Muscle of arm (tissue), 12 donors: ENCODE data around the gene MATCAP1. TPM values are rescaled to one million over a fixed set of nuclear protein-coding genes. Genes with fewer than 3 reads are reported as not detected.
A peak's percentile ranks its signal among the peaks of the same experiment; 100 is the strongest.

Experiments used
- DNase-seq: peaks from one replicate; pipeline ENCODE4 v3.0.0-alpha.2; 2013
- polyA plus RNA-seq, 12 donors: library from polyadenylated mRNA; unstranded; fragments of 120-200 nt; gene quantifications; one replicate each; pipeline ENCODE4 v1.2.1, GENCODE V29; 2013; ENCODE audit not compliant: insufficient read length in 12 of 12

MATCAP1 gene
- polyA plus RNA-seq, 12 donors: 12.3 to 43.5 (median 16.9) TPM; not detected in 1

DNA sequence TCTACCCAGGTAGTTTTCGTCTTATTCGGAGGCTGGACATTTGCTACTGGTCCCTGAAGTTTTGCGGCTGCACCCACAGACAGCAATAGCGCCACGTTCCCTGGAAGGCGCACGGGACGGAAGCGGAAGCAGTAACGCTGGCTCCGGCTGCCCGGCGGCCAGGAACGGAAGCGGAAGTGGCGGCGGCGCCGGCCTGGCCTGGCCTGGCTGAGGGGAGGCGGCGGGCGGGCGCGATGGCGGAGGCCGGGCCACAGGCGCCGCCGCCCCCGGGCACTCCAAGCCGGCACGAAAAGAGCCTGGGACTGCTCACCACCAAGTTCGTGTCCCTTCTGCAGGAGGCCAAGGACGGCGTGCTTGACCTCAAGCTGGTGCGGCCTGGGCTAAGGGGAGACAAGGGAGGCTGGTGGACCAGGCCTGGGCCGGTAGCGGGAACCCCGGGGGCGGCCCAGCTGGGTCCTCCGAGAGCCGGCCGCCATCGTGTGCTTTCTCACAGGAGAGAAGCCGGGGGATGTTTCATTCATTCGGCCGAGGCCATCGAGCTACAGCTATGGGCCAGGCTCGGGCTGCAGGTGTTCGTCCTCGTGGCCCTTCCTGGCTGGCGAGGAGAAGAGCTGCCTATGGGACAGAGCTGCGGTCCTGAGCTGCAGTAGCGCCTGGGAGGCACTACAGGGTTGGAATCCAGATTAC, 8.4 kb upstream of the MATCAP1 start, which contains the start of gene E2F4:
Gene E2F4 (plus strand): TSS at position 161 of the 687 bp plus-strand sequence. CDS start 73 bp downstream, at position 234.
- DNase-seq: peak; percentile 91

DNA sequence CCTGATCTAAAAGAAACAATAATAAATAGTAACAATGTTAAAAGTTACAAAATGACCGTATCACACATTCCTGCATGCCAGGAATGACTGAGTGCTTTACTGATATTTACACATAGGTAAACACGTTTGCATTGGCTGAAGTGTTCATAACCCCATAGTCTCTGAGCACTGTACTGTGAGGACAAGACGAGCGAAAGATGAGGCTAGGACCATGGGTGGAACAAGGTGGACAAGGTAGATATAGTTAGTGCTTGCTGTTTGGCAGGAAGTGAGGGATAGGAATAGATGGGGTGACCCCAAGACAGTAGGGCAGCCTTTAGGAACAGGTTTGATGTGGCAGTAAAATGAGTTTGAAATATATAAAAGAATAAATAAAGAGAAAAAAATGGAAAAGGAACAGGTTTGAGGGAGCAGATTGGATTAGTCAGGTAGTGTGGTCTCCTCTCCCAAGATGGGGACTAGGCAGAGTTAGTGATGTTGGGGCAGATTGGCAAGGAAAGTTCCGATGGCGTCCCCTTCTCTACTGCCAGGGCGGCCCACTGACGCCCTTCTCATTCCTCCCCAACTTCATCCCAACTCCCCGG, 7.7 kb upstream of the MATCAP1 start:
- DNase-seq: no peak

DNA sequence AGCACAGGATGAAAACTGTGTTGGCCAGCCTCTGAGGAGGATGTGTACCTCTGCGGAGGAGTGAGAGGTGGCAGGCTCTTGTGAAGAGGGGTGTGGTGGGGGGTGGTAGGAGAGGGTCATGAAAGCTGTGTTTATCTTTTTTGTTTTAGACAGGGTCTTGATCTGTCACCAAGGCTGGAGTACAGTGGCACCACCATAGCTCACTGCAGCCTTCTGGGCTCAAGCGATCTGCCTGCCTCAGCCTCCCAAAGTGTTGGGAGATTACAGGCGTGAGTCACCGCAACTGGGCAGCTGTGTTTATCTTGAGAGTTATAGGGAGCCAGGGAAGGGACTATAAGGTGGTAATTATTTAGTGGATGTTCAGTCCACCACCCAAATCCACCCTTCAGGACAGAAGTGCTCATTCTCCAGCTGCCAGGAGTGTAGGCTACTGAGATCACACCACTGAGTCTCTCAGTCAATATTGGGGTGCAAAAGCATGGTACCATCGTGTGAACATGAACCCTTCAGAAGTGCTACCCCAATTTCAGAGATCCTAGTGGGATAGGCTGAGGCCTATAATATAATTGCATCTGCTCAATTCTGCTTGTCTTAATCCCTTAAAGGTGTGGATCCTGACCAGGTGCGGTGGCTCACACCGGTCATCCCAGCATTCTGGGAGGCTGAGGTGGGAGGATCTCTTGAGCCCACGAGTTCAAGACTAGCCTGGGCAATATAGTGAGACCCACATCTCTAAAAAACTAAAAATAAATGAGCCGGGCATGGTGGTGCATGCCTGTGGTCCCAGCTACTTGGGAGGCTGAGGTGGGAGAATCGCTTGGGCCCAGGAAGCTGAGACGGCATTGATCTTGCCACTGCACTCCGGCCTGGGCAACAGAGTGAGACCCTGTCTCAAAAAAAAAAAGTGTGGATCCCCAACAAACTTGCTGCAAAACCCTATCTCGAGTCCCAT, 7.0 kb upstream of the MATCAP1 start:
- DNase-seq: no peak

DNA sequence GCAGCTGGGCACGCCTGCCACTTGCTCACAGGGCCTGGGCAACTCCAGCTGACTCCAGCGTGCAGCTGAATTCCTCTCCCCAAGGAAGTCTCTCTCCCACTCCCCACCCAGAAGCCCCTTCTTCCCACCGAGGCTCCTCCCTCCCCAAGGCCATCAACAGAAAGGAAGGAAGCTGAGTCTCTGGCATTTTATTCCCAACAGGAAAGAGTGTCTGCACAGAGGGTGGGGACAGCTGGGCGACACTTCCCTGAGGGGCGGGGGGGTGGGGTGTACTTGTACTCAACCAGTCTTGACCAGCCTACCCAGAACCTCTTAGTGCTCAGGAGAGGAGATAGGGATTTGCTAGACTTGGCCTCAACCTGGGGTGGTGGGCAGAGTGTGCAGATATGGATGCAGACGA, 6.3 kb upstream of the MATCAP1 start, which contains the start of gene EXOC3L1:
Gene EXOC3L1 (minus strand): TSS at position 96 of the 400 bp plus-strand sequence. CDS start 460 bp downstream, outside the sequence.
- no peak for DNase-seq

DNA sequence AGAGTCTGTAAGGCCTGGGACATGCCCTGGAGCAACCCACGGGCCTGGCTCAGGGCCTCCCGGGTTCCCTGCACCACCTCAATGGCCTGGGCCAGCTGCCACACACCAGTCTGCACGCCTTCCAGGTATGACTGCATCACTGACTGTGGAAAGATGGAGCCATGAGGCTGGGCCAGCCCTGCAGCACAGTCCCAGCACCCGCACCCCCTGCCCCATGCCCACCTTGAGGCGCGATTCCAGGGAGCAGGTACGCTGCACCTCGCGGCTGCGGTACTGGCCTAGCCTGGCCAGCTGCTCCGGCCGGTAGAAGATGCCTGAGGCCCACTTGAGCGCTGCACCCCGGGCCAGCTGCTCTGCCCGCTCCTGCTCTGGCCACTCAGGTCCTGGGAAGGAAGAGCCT, 5.0 kb upstream of the MATCAP1 start:
- DNase-seq: no peak

DNA sequence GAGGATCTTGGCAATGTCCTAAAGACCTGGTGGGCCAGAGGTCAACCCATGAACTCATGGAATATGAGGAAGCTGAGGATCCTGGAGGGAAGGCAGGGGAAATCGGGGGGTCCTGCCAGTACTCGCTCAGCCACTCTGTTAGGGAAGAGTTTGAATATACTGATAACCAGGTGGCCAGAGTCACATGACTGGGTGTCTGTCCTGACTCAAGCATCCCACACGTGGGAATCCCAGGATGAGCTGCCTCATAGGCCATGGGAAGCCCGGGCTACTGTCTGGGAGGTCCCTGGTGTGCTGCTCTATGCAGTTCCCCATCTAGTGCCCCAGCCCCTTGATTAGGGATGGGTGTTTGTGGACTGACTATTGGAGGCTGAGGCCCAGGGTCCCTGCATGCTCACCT, 4.6 kb upstream of the MATCAP1 start:
- no peak for DNase-seq

DNA sequence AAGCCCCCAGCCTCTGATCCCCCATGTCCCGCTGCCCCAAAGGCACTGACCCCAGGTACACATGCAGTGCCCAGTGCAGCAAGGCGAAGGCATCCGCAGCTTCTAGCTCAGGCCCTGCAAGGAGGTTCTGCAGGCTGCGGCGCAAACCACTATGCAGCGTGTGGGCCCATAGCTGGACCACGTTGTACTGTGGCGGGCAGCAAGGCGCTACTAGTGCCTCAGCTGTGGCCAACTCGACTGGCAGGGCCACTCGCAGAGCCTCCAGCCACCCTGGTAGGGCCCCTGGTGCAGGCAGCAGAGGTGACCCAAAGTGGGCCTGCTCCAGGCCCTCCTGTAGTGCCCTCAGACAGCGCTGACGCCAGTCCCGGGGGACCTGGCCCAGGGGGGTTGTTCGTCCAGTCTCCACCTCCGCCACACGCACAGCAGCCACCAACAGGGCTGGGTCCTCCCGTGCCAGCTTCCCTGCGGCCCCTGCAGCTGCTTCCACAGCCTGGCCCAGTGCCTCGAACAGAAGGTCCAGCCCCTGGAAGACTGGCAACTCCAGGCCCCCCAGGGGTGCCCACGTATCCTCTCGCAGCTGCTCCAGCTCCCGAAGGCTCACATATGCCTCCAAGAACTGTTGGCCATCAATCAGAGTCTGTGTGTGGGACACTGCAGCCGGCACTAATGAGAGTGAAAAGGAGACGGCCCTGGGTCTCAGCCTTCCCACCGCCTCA, 3.6 kb upstream of the MATCAP1 start:
- no peak for DNase-seq

DNA sequence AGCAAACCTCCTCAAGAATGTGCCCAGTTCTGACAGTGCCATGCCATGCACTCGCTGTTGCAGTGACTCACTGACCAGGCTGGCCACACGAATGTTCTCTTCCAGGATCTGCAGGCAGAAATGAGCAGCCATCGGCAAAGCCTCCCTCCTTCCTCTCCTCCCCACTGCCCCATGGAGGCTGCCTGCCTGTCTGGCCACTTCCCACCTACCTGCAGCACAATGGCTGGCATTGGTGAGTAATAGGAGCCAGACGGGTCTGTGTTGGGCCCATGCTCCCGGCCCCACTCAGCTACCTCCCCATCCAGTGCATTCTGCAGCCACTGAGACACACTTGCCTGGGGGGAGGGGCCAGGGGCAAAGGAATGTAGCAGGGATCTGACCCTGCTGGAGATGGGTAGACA, 2.8 kb upstream of the MATCAP1 start:
- no peak for DNase-seq

DNA sequence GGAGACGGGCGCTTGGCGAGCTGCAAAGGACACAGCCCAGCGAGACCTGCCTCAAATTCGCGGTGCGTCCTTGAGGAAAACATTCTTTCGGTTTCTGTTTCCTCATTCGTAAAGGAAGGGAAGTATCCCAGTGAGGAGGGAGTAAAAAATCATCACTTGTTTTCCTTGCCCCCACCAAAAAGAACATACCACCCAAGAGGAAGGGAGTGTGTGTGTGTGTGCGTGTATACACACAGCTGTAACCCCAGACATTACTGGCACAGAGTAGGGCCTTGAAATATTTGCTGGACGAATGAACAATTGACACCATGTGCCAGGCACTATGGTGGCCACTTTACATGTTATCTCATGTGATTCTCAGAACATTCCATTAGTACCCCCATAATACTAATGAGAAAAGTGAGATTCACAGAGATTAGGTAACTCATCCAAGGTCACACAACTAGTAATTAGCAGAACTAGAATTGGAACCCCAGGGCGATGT, 1.9 kb upstream of the MATCAP1 start:
- no peak for DNase-seq

DNA sequence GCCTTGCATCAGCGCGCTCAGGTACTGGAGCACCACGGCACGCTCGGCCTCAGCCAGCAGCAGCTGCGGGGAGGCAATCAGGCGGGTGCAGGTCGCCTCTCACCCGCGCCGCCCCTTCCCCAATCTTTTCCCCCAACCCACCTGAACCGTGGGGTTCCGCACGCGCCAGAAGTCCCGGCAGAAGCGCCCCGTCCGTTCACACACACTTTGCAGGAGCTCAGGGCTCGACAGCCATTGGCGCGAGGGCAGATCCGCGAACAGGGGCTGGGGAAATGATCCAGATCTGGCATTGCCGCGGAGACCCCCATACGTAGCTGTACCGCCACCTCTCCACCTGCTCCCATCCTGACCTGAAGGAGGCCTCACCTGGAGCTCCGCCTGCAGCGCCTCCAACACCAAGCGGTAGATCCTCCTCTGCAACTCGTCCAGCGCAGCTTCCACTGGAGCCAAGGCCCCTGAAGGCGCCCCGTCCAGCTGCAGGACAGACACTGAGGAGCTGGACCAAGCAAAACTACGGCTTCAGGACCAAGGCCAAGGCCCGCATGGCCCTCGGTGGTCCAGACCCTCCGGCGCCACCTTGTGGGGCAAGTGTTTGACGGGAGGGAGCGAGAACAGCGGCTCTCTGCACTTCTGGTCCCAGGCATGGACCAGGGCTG, 1.4 kb upstream of the MATCAP1 start:
- DNase-seq: peak; percentile 91

DNA sequence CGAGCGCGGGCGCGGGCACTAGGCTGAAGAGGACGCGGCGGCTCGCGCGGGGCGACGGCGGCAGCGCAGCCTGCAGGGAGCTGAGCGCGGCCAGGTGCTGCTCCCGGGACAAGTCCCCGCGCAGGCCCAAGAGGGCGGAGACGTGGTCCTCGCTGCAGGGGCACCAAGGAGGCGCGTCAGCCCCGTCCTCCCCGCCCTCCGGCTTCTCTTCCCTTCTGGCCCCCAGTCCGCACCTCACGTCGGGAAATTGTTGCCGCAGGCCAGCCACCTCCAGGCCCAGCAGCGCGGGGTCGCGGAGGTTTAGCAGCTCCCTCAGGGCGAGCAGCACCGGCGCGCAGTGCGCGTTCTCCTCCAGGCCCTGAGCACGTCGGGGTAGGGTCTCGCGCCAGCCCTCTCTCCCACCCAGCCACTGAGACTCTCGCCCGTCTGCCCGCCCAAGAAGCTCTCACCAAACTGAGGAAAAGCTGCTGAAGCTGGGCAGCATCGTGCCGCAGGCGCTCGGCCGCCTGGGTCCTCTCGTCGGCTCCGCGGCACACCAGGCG, 761 bp upstream of the MATCAP1 start:
- no peak for DNase-seq

DNA sequence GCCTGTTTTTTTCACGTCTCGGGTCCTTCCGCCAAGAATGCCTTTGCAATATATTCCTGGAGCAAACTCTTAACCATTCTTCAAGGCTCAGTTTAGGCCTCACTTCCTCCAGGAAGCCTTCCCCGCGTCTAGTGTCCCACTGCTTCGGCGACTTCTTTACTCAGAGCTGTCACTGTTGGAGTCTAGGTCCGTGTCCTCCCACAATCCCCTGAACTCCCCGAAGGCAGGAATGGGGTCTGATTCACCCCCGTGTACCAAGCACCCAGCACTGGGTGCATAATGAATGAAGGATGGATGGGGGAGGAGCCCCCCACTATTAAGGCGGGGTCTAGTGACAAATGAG, 508 bp downstream of the MATCAP1 start:
- no peak for DNase-seq

DNA sequence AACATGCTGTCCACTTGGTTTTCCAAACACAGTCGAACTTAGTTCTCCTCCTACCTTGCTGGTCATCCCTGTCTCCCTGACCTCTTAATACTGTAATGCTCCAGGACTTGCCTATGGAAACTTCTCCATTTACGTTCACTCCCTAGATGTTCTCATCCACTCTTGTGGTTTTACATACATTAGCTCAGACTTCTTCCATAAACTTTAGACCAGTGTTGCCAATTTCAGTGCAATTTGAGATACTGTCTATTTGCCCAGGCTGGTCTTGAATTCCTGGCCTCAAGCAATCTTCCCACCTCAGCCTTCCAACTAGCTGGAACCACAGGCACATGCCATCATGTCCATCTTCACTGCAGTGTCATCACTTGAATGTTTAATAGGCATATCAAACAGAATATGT, 1.5 kb downstream of the MATCAP1 start:
- no peak for DNase-seq

DNA sequence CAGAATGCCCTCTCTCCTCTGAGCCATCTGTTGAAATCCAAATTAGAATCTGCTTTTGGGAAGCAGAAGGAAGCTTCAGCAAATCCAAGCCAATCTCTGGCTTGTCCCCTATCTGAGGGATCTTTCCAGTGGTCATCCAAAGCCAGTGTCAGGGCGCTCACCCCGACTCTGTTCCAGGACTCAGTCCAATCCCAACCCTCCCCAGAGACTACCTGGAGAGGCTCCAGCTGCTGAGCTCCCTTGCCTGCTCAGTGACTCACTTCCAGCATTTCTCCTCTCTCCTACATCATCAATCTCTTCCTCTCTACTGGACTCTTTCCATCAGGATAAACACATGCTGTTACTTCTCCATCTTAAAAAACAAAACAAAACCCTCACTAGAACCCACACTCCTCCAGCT, 2.4 kb downstream of the MATCAP1 start:
- DNase-seq: no peak

DNA sequence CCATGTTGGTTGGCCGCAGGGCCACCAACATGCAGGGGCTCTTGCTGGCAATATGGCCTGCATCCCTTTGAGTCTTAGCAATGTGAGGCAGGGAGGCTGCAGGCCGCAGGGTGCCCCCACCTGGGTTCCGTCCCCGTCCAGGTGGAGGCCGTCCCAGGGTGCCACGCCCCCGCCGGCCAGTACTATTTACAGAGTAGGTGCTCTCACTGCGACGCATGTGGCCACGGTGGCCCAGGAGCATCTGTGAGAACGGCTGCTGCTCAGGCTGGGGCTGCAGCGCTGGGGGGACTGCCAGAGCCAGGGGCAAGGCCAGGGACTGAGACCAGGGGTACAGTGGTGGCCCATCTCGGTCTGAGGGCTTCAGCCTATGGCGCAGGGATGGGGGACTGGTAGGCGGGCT, 3.6 kb downstream of the MATCAP1 start:
- DNase-seq: no peak

DNA sequence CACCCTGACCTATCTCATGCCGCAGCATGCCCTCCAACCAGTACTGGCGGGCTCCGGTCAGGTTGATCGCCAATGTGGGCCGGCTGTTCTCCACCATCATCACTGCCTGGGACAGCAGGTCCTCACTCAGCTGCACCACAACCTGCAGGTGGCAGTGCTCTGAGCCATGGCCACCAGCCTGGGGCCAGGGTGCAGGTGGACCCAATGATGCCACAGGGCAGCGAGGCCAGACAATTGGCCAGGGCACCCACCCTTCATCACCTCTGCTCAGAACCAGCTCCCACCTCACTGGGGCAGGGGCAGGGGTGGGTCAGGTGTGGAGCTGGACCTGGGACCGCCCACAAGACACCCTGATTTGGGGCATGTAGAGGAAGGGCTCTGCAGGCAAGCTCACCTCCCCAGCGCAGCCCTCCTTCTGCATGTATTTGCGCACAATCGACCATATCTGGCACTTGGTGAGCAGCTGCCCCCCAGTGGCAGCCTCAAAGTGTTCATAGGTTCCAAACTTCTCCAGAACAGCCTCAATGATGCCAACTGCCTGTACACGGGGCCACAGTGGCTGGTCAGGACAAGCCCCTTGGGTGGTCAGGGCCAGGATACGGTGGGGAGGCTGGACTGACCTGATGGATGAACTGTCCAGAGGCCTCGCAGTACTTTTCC, 4.2 kb downstream of the MATCAP1 start:
- DNase-seq: no peak

DNA sequence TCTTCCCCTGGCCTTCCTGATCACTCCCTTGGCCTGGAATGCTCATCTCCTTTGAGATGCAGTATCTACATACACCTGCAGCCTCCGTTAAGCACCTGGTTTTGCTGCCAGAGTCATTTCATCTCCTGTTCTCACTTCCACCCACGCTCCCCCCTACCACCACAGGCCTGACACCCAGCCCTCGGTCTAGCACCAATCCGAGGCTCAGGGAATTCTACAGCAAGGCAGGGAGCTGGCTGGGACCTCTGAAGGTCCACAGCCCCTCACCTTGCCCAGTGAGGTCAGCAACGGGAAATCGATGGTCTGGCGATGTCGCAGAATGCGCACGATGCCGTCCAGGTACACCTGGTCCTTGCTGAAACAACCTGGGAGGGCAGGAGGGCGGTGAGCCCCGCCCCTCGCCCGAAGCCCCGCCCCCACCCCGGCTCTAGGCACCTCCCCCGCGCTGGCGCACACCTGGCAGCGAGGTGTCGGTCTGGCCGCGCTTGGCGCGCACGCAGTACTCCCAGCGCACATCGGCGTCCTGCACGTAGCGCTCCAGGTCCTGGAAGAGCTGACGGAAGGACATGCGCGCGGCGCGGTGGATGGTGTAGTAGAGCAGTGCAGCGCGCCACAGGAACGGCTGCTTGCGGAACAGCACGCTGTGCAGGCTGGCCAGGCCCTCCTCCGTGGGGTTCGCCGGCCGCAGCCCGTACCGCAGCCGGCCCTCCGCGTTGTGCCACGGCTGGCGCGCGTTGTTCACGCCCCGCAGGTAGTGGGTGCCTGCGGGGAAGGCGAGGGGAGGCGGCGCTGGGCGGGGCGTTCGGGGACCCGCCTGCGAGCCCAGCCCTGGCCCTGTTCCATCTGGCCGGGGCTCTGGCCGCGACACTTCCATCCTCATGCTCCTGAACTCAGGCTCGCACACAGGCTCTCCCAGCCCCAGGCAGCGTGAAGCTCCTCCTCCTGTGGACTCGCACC, 5.7 kb downstream of the MATCAP1 start:
- no peak for DNase-seq

DNA sequence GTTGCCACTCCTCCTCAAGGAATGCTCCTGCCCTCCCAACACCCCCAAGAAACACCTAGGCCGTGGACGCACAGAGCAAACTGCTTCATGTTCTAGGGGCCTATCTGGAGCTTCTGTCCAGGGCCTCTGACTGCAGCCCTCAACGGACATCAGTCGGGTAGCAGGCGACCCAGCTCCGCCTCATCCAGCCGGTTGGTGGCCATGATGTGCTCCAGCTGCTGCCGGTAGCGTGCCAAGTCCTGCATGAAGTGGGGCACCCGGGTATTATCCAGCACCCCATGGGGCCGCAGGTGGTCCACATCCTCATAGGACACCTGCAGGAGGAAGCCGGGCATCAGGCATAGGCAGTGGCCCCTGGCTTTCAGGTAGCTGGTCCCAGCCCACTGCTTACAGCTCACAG, 7.1 kb downstream of the MATCAP1 start:
- no peak for DNase-seq

DNA sequence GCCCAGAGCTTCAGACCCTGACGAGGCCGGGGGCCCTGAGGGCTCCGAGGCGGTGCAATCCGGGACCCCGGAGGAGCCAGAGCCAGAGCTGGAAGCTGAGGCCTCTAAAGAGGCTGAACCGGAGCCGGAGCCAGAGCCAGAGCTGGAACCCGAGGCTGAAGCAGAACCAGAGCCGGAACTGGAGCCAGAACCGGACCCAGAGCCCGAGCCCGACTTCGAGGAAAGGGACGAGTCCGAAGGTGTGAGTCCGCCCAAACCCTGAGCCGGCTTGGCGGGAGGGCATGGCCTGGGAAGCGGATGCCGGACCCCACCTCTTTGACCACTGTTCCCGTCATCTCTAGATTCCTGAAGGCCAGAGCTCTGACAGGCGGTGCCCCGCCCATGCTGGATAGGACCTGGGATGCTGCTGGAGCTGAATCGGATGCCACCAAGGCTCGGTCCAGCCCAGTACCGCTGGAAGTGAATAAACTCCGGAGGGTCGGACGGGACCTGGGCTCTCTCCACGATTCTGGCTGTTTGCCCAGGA, 9.0 kb downstream of the MATCAP1 start:
- no peak for DNase-seq
